Measurements from ENCODE around the gene ACSL5.

ACSL5 gene, protein sequence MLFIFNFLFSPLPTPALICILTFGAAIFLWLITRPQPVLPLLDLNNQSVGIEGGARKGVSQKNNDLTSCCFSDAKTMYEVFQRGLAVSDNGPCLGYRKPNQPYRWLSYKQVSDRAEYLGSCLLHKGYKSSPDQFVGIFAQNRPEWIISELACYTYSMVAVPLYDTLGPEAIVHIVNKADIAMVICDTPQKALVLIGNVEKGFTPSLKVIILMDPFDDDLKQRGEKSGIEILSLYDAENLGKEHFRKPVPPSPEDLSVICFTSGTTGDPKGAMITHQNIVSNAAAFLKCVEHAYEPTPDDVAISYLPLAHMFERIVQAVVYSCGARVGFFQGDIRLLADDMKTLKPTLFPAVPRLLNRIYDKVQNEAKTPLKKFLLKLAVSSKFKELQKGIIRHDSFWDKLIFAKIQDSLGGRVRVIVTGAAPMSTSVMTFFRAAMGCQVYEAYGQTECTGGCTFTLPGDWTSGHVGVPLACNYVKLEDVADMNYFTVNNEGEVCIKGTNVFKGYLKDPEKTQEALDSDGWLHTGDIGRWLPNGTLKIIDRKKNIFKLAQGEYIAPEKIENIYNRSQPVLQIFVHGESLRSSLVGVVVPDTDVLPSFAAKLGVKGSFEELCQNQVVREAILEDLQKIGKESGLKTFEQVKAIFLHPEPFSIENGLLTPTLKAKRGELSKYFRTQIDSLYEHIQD
- total RNA-seq: 34.9 to 73.0 reads per million in 2 donors

DNA sequence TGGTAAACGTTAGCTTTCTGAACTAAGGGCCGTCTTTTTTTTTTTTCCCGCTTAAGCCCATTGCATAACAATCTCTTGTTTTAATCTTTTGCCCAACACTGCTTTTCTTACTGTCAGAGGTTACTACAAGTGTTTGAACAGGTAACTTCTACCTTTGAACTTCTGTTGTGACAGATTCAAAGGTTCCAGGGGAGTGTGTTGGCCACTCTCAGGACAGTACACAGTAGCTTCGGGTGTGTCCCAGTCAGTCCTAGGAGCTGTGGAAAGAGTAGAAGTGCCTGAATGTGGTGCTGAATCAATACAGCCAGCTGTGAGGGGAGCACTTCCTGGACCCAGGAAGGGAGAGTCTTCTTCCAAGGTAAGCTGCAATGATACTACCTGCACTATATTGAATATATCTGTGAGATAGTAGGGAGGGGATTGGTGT is at the start of gene ACSL5:
TSS of gene ACSL5 (plus strand) at position 205 of the 427 bp plus-strand sequence. CDS start 20,831 bp downstream, outside the sequence.
- no peak for DNase-seq

DNA sequence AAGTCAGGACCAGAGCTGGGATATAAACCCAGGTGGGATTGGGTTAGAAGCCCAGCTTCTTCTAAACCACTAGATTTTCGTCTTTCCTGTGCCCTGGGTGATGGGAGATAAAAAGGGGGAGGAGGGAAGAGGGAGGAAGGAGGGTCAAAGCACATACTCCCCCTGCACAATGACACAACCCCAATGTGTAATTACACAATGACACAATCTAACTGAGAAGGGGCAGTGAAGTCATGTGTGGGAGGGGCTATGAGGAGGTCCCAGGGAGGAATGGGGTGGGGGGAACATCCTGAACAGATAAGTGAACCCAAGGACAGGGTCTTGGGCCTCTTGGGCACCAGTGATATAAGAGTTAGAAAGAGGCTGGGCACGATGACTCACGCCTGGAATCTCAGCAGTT is 46.2 kb upstream of the ACSL5 start:
- no peak for DNase-seq

DNA sequence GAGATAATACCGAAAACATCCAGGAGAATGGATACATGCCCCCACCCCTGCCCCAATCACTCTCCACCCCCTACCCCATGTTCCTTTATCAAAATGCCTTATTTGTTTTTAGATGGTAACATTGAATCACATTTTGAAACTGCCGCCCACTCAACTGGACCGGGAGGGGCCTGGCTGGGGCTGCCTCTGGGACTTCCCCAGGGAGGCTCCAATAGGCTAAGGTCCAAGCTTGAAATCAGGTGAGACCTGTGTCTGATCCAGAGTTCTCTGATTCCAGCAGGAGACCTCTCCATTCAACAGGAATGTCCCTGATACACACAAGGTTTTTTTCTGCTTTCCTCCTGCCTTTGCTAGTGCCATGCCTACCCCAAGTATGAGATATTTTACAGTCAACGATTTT is 43.8 kb upstream of the ACSL5 start:
- DNase-seq: no peak

DNA sequence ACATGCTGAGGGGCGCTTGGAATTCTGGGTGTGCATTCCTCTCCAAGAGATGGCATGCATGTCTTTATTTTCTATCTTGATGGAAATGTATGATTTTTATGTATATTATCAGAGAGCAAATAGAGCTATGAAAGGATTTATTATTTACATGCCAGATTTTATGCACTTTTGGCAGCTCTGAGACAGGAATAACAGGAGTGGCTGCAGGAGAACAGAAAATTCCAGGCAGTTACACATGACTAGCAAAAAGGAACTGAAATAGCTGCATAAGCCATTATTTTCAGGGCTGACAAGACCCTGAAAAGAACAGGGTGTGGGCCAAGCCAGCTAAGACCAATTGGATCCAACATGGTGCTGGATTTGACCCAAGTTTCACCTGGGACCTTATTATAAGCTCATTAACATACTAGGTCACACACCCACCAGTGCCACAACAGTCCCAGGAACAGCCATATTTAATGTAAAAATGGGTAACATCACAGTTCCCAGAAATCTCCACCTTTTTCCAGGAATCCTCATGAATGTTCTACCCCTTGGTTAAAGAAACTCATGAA is 43.2 kb upstream of the ACSL5 start:
- DNase-seq: no peak

DNA sequence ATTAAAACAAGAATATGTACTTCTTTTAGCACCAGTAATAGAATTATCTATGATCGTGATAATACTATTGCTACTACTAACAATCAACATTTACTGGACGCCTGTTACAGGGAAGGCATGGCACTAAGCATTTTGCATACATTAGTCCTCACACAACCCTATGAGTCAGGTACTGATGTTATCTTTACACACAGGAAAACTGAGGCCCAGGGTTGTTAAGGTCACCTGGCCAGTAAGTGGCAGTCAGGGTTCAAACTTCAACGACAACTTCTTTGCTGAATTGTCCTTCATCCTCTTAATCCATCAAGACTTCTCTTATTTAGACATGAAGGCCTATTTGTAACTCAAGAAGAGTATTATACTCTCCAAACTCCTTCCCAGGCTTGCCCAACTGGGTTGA is 41.9 kb upstream of the ACSL5 start:
- DNase-seq: no peak

DNA sequence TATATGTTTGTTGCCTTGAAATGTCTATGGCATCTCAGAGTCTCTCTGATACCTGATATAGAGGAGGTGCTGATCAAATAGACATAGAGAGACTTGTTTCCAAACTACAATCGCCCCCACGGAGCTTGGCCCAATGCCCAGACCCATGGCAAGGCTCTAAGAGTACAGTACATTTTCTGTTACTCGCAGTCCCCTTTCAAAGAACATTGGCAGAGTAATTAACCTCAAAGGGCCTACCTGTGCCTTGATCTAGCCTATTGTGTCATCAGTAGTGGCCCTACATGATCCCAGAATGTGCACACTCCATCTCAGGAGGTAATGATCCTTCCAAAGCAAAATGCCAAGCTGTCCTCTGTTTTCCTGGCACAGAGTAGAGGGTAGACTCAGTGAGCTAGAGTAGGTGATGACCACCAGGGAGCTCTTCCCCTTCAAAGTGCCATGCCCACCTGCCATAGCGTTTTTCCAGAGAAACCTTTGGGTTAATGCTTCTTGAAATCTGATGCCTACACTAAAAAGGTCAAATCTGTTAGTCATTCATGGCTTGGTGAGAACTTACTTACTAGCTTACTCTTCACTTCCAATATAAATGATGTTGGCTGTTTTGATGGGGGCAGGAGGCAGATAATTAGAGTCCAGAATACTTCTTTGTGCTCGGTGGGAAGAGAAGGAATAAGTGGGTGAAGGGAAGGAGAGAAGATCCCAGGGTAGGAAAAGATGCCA is 41.2 kb upstream of the ACSL5 start:
- no peak for DNase-seq

DNA sequence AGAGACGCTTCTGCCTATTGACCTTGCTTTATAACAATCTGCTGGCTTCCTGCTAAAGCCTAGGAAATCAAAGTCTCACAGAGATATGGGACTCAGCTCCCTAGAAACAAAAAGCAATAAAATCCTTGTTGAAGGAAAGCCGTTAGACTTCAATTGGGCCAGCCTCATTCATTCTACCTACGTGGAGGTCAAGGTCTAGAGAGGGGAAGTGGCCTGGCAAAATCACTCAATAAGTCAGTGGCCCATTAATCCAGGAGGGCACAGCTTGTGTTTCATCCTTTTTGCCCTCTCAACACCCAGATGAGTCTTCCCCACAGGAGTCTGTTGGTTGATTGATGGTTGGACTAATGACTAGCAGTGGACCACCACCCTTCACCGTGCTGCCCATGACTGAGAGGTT is 40.5 kb upstream of the ACSL5 start:
- DNase-seq: no peak

DNA sequence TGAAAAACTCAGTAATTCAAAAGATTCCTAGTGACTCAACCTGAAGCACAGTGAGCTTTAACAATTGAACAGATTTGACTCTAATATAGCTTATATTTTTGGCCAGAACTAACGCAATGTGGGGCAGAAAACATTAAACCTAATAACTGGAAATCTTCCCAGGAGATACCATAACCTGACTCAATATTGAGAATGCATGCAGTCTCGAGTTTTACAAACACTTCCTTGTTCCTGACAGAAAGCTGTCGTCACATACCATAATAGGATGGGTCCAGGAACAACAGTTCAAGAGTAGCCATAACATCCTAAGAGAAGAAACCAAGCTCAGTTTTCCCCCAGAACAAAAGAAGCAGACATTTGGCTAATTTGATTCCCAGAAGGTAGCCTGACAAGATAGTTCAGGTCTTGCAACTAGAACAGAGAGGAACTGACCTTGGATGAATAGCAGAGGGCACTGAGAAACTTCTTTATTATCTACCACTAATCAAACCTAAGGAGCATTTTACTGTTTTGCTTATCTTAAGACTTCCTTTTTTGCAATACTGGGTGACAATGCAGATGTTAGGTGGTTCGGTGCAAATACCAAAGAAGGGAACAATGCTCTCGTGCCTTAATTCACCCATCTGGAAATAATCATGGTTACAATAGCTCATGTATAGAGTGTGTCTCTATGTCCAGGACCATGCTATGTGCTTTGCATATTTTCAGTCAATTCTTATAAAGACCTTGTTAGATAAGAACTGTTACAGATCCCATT is 38.6 kb upstream of the ACSL5 start:
- no peak for DNase-seq

DNA sequence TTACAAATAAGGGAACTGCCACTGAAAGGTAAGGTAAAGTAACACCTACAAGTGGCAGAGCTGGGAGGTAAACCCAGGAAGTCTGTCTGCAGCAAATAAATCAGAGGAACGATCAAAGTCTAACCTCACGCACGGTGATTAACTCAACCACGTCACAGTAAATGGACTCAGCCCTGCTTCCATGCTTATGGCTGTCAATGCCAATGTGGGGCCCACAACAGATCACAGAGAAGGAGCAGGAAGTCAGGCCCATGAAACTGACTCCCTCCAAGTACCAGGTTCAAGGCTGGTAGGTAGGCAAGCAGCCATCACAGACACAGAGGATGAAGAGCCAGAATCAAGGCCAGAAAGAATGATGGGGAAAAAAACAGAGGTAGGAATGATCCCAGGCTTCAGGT is 38.0 kb upstream of the ACSL5 start:
- no peak for DNase-seq

DNA sequence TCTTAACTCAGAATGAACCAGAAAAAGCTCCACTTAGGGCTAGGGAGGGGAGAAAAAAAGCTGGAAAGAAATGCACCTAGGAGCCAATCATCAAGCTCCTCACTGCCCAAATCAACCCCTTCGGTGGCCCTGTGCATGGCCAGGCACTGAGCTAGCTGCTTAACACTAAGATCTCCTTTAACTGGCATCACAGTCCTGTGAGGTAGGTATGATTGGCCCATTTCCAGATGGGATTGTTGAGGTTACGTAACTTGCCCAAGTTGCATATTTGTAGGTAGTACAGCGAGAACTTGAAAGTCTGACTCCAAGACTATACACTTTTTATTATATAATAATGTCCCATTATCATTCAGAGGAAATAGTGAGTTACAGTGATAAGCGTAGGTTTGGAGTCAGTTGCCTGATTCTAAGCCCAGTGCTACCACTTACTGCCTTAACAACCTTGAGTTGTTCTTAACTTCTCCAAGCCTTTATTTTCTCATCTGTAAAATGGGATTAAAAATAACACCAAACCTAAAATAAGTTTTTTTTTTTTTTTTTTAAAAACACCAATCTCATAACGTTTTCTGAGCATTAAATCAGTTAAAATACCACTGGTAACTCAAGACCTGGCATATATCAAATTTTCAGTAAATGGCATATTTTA is 37.2 kb upstream of the ACSL5 start:
- DNase-seq: no peak

DNA sequence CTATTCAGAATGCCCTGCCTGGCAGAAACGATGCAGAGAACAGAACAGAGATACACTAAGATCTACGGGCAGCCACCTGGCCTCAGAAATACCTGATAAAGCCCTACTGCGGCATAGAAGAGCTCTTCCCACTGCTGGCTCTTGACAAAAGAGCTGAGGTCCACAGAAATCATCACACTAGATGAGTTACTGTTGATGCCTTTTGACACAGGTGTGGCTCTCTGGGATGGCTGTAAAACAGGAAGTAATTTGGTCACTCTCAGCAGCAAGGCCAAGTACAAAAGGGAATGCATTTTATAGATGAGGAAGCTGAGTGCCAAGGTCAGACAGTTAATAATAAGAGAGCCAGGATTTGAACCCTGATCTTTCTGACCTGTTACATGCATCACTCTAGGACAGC is 35.0 kb upstream of the ACSL5 start:
- no peak for DNase-seq

DNA sequence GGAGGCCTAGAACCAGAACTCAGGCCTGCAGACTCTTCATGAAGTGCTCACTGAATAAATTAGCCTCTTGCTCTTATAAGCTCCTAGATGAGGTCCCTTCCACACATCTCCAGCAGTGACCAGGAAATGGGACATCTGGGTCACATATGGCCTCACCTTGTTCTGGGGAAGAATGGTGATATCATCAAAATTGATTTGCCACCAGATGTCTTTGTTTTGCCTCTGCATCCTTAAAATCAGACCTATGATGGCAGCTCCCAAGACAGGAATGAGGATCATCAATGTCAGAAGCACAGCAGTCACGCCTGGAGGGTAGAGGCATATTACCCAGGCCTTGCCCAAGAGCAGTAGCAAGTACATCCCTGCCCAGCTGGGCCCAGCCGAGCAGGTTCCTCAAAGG is 33.3 kb upstream of the ACSL5 start:
- DNase-seq: no peak

DNA sequence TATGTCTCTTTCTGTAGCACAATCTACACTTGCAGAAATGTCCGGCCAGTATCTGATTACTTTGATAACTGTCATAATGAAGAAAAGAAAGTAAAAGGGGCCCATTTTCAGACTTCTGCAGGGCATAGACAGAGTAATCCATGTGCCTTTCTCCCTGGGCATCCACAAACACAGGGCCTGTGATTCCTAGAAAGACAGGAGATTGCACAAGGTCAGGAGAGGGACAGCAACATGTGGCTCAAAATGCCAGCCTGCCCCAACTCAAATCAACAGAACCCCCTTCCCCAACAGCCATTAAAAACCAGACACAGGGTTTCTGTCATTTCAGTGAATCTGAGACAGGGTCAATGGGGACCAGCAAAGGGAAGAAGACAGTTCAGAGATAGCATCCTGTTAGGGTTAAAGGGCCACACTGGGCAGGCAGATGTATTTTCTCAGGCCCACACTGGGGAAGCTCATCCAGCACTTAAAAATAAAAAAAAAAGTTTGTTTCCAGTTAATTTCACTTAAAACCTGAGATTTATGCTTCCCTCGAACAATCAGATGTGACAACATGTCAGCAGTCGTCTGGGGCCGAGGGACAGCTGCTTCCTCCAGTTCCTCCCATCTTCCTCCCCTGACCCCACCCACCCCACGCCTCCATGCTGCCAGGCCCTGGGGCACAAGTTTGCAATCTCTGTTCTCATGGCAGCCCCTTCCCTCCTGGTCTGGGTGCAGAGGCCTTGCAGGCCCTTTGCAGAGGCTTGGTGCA is 30.7 kb upstream of the ACSL5 start:
- DNase-seq: no peak

DNA sequence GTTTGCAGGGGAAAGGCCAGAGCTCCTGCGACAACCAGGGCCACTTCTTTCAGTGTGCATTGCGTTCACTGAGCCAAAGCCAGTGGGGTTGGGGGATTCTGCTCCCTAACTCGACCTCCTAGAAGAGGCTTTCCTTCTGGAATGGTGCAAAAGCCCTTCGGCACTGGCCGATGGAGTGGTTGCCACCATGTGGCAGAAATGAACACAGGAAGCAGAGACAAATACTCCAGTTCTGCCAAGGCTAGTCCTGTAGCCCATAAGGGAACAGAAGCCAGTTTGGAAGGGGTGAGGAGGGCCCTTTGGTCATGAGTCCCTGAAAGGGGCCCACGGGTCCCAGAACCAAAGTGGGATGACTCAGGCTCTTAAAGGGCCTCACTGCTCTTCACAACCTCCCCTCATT is 29.7 kb upstream of the ACSL5 start:
- DNase-seq: no peak

DNA sequence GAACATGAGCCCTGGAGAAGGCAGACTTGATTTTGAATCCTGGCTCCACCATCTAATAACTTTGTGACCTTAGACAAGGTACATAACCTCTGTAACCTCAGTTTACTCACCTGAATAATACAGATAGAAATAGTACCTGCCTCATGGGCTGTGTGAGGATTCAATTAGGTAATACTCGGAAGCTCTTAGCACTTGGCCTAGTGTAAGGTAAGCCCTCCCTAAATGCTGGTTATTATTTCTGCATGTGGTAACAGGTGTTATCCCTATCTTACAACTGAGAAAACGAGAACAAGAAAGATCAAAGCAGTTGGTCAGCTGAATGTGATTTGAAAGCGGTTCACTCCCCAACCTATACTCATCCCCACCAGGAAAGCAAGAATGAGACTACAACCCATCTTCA is 28.7 kb upstream of the ACSL5 start:
- DNase-seq: no peak

DNA sequence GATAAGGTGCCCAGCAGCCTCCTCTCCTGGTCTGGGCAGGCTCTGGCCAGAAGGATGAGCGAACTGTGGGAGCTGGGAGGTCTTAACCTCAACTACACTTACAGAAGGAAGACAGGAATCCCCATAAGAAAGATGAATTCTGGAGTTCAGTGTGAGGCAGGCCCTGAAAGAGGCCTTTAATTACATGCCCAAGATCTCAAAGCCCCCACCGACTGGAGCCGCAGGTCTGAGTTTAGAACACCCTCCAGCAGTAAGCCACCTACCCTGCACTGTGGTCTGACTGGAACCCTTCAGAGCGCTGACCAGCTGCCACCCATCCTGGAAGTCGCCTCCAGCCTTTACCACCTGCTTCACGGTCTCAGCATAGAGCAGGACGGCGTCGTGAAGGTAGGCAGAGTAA is 28.2 kb upstream of the ACSL5 start:
- no peak for DNase-seq

DNA sequence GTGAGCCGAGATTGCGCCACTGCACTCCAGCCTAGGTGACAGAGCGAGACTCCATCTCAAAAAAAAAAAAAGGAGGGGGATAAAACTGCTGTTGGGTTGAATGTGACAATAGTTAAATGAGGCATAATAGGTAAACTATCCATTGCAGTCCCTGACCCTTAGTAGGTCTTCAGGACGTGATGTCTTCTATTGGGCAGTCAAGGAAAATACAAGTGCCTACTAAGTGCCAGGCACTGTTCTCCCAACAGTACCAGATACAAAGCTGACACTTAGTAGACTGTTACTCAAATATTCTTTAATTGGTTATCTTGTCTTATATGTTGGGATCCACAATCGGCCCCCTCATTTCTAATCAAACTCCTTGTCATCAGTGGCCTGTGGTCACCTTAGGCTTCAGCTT is 27.1 kb upstream of the ACSL5 start:
- DNase-seq: no peak

DNA sequence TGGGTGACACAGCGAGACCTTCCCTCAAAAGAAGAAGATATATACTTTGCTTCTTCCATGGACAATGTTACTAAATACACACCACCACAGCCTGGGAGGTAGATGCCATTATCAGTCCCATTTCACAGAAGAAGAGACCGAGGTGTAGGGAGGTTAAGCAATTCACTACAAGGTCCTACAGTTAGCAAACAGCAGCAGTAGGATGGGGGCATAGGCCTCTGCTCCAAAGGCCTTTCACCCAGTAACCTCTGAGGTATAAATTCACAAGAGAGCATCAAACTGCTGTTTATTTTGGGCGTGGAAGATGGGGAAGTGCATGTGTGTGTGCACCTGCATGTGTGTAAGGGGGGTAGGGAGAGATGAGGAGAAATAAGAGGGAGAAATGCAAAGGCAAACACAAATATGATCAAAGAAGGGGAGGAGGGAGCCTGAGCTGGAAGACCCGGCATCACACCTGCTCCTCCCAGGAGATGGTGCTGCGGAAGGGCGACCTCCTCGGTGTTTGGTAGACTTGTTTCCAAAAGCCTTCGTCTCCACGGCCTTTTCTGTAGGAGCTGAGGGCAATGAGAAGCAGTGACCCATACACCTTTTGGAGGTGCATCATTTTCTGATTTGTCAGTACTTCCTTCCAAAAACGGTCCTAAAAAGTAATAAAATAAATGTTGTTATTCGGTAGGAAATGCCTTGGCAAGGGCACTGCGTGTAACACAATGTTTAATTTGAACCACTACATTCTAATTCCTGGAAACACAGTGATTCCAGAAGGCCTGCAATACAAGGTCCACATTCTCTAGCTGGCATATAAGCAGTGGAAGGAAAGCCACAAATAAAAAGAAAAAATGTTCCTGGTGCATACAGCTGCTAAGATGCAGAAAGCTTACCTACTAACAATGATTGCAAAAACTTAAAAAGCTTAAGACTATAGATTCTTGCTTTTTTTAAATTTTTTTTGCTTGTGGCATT is 25.9 kb upstream of the ACSL5 start:
- no peak for DNase-seq

DNA sequence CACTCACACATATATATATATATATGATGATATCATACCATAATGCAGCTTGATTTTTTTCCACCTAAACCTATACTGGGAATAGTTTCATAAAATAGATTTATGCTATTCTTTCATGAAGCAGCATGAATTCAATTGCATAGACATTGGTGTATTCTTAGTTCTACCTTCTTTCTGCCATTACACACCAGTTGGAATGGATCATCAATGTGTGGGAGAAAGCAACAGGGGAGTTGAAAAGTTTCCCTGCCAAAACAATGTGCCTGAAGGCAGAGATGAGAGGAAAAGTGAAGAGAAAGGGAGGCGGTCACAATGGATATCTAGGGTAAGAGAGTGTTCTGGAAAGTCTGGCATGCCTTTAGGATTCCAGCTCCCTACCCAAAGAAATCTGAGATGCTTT is 25.2 kb upstream of the ACSL5 start:
- DNase-seq: no peak

DNA sequence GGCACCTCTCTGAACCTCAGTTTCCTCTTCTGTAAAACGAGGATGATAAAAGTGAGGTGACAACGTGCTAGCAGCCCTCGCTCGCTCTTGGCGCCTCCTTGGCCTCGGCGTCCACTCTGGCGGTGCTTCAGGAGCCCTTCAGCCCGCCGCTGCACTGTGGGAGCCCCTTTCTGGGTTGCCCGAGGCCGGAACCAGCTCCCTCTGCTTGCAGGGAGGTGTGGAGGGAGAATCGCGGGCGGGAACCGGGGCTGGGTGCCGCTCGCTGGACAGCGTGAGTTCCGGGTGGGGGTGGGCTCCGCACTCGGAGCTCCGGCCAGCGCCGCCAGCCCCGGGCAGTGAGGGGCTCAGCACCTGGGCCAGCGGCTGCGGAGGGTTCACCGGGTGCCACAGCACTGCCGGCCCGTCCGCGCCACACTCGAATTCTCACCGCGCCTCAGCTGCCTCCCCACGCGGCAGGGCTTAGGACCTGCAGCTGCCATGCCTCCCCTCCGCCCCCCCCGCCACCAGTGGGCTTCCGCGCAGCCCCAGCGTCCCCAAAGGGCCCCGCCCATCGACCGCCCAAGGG is 24.3 kb upstream of the ACSL5 start:
- no peak for DNase-seq

Data from T-helper 2 cell (primary cell).